ENCODE results near the gene TMED7.
A peak's percentile ranks its signal among the peaks of the same experiment; 100 is the strongest.

TMED7 gene

GRCh38 chr5:115607935-115608334, 17.9 kb downstream of the TMED7 start:
- H3K4me1 ChIP-seq (ENCODE audit: insufficient read depth, low read length), result peaks cover 2% of the 10 kb centered on the region; the same call in 1 of the 2 replicates
- H3K9me3 ChIP-seq (ENCODE audit: control insufficient read depth, insufficient read depth, low read length), result no peaks in the 10 kb centered on the region
- H3K9ac ChIP-seq (ENCODE audit: low read depth, low read length), result no peak overlapping the region
- no peaks in the 10 kb centered on the region; the same call in 1 of the 2 replicates for H3K36me3 ChIP-seq (ENCODE audit: insufficient read depth, low read length)

DNA sequence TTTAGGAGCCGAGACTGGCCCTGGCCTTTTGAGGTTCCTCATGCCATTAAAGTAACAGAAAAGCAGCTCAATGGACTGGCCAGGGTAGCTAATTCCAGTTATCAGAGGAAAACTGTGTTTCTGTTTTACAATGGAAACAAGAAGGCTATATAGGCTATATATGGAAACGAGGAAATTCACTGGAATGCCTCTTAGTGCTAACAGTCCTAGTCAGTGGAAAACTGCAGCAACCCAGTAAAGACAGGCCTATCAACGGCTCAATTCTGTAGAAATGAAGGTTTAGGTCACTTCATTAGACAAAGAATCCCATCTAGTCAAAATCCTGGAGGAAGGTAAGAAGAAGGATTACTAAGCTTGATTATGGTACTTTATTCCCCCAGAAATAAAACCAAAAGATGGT, 20.4 kb downstream of the TMED7 start:
- Histone ChIP-seq H3K9ac (ENCODE audit: low read depth, low read length) (no peak overlapping the region), H3K9me3 (ENCODE audit: control insufficient read depth, insufficient read depth, low read length) (no peaks in the 10 kb centered on the region), H3K4me1 (ENCODE audit: insufficient read depth, low read length) (peaks cover 8% of the 10 kb centered on the region; the same call in 1 of the 2 replicates), H3K36me3 (ENCODE audit: insufficient read depth, low read length) (no peaks in the 10 kb centered on the region; the same call in 1 of the 2 replicates)

DNA sequence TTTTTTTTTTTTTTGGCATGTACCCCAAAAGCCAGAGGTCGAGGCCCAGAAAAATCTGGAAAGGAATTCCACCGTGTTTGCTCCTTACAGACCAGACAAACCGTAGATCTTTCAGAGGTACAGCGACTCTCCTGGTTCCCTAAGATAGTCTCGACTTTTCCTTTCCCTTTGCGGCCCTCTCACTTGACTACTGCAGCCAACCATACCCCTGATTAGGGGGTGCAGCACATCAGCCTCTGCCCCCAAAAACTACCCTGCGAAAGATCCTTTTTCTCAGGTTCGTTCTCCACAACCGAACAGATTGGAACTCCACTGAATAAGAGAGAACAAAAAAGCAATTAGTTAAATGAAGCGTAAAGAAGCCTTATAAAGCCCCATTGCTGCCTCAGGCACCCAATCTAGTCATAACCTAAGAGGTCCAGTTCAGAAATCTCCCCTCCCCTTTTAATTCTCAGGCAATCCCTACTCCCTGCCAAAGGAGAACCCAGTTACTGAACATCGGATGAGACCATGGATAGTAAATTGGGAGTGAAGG, 23.2 kb downstream of the TMED7 start:
- Histone ChIP-seq H3K36me3 (ENCODE audit: insufficient read depth, low read length) (no peaks in the 10 kb centered on the region; the same call in 1 of the 2 replicates), H3K4me1 (ENCODE audit: insufficient read depth, low read length) (peaks cover 17% of the 10 kb centered on the region), H3K9ac (ENCODE audit: low read depth, low read length) (peak overlapping the region; percentile 67; the same call in 1 of the 2 replicates), H3K9me3 (ENCODE audit: control insufficient read depth, insufficient read depth, low read length) (no peaks in the 10 kb centered on the region)

DNA sequence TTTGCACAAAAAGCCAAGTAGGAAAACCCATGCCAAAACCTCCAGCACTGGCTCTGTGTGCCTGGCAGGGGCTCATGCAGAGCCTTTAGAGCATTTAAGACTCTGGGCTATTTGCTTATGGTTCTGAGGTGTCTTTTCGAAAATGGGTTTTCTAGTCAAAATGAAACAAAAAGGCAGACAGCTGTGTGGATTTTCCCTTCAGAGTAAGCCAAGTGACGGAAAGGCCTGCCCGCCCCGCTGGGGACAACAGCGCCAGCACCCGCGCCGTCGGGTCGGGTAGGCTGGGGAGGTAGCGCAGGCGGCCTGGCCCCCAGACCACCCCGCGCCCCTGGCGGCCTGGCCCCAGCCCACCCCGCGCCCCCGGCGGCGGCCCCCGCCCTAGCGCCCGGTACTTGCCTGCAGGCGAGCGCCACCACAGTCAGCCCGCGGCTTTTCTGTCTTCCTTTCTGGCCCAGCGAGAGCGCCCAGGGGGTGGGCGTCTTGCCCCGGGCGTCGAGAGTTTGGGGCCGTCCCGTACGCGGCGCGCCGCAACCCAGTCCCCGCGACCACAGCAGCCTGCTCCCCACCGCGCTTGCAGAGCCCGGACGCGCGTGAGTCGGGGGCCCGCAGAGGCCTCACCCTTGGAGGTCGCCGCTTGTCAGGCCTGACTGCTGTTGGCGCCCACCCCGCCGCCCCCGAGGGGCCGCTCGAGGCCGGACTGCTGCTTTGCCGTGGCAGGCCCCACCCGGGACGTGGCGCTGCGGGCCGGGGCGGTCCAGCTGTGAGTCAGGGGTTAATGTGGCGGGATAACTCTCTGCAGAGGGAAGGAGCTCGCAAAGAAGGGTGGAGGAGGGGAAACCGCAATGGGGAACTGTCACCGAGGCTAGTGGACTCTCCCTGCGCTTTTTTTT, 23.9 kb downstream of the TMED7 start, which contains the start of gene TICAM2:
TSS of gene TICAM2 (minus strand) at position 779 of the 890 bp plus-strand sequence. CDS start 21,223 bp downstream, outside the sequence.
- no peaks in the 10 kb centered on the region; the same call in 1 of the 2 replicates for H3K36me3 ChIP-seq (ENCODE audit: insufficient read depth, low read length)
- peaks cover 17% of the 10 kb centered on the region for H3K4me1 ChIP-seq (ENCODE audit: insufficient read depth, low read length)
- H3K9me3 ChIP-seq (ENCODE audit: control insufficient read depth, insufficient read depth, low read length), result no peaks in the 10 kb centered on the region
- H3K9ac ChIP-seq (ENCODE audit: low read depth, low read length), result peak within 1 kb of the TSS; percentile 67; the same call in 1 of the 2 replicates

DNA sequence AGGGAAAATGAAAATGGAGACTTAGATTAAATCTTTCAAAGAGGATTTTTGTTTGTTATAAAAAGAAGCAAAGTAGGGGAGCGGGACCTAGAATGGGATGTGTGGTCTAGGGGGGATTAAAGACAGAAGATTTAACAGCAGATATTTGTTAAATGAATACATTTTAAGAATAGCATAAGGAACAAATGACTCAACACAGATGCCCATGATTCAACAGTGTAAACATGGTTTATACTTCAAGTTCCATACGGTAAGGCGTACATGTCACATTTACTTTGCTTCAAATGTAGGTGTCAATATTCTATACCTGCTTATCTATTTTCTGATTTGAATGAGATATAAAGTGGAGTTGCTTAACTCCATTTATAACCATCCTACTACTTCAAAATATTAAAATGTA, 25.1 kb downstream of the TMED7 start:
- Histone ChIP-seq H3K9me3 (ENCODE audit: control insufficient read depth, insufficient read depth, low read length) (no peaks in the 10 kb centered on the region), H3K36me3 (ENCODE audit: insufficient read depth, low read length) (no peaks in the 10 kb centered on the region; the same call in 1 of the 2 replicates), H3K9ac (ENCODE audit: low read depth, low read length) (no peak overlapping the region), H3K4me1 (ENCODE audit: insufficient read depth, low read length) (peaks cover 17% of the 10 kb centered on the region)

GRCh38 chr5:115599924-115600323, 25.9 kb downstream of the TMED7 start:
- Histone ChIP-seq H3K4me1 (ENCODE audit: insufficient read depth, low read length) (peaks cover 17% of the 10 kb centered on the region), H3K36me3 (ENCODE audit: insufficient read depth, low read length) (no peaks in the 10 kb centered on the region; the same call in 1 of the 2 replicates), H3K9ac (ENCODE audit: low read depth, low read length) (no peak overlapping the region), H3K9me3 (ENCODE audit: control insufficient read depth, insufficient read depth, low read length) (no peaks in the 10 kb centered on the region)

GRCh38 chr5:115599502-115599901, 26.3 kb downstream of the TMED7 start:
- H3K9ac ChIP-seq (ENCODE audit: low read depth, low read length), result no peak overlapping the region
- peaks cover 17% of the 10 kb centered on the region for H3K4me1 ChIP-seq (ENCODE audit: insufficient read depth, low read length)
- H3K36me3 ChIP-seq (ENCODE audit: insufficient read depth, low read length), result no peaks in the 10 kb centered on the region; the same call in 1 of the 2 replicates
- no peaks in the 10 kb centered on the region for H3K9me3 ChIP-seq (ENCODE audit: control insufficient read depth, insufficient read depth, low read length)

GRCh38 chr5:115594128-115595047, 31.4 kb downstream of the TMED7 start:
- no peaks in the 10 kb centered on the region for H3K36me3 ChIP-seq (ENCODE audit: insufficient read depth, low read length)
- no peaks in the 10 kb centered on the region for H3K9me3 ChIP-seq (ENCODE audit: control insufficient read depth, insufficient read depth, low read length)
- H3K4me1 ChIP-seq (ENCODE audit: insufficient read depth, low read length), result 0 out of 2 replicates have a peak, but pooled peaks cover under 1% of the 10 kb centered on the region
- no peak overlapping the region; the same call in 1 of the 2 replicates for H3K9ac ChIP-seq (ENCODE audit: low read depth, low read length)

DNA sequence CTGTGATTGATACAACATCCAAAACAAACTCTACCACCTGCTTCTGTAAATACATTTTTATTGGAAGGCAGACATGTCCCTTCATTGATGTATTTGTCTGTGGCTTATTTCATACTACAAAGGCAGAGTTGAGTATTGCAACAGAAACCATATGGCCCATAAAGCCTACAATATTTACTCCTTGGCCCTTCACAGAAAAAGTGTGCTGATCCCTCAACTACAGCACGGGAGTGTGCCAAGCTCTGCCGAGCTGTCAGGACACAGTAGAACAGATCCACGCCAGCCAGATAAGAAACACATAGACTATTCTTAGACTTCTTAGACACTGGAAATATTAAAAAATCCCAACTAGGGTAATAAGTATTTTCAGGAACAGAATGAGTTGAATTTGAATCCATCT, 36.8 kb downstream of the TMED7 start:
- Histone ChIP-seq H3K9me3 (ENCODE audit: control insufficient read depth, insufficient read depth, low read length) (no peaks in the 10 kb centered on the region), H3K9ac (ENCODE audit: low read depth, low read length) (no peak overlapping the region), H3K4me1 (ENCODE audit: insufficient read depth, low read length) (no peaks in the 10 kb centered on the region), H3K36me3 (ENCODE audit: insufficient read depth, low read length) (no peaks in the 10 kb centered on the region)

DNA sequence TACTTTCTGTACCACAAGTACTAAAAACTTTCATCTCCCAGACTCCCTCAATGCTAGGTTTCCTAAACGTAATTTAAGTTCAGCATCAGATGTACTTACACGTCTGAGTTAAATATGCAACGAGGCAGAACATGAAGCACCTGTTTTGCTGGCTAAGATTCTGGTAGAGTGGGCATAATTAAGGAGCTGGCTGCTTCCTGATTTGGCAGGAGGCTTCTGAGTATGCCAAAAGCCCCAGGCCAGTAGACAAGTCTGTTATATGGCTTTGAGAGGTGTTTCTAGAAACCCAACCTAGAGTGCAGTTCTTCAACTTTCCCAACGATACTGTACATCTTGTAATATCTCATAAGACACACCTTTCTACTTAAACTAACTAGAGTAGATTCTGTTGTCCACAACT, 37.2 kb downstream of the TMED7 start:
- Histone ChIP-seq H3K9ac (ENCODE audit: low read depth, low read length) (no peak overlapping the region), H3K9me3 (ENCODE audit: control insufficient read depth, insufficient read depth, low read length) (no peaks in the 10 kb centered on the region), H3K4me1 (ENCODE audit: insufficient read depth, low read length) (no peaks in the 10 kb centered on the region), H3K36me3 (ENCODE audit: insufficient read depth, low read length) (no peaks in the 10 kb centered on the region)

DNA sequence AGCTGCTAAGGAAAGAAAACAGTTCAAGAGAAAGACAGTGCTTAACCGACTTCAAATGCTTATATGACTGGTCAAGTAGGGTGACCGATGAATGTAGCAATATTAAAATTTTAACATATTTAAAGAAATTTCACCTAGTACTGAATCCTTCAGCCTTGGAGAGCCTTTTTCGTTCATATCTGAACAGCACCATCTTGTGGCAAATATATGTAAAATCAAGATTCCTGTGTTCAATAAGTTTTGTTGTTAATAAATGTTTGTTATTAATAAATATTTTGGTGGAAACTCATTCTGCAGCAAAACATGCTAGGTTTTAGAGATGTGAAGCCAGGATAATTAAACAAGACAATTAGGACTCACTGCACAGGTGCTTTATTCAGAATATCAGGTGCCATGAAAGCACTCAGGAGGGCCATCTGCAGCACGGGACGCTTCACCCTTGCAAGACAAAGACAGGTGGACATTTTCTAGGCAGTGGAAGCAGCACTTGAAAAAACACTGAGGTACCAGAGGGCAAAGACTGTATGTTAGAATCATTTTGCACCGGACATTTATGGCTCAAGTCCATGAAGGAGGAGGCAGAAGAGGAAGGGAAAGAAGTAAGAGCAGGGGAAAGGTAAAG, 39.2 kb downstream of the TMED7 start:
- no peaks in the 10 kb centered on the region for H3K36me3 ChIP-seq (ENCODE audit: insufficient read depth, low read length)
- no peaks in the 10 kb centered on the region for H3K9me3 ChIP-seq (ENCODE audit: control insufficient read depth, insufficient read depth, low read length)
- no peak overlapping the region for H3K9ac ChIP-seq (ENCODE audit: low read depth, low read length)
- 0 out of 2 replicates have a peak, but pooled peaks cover 9% of the 10 kb centered on the region for H3K4me1 ChIP-seq (ENCODE audit: insufficient read depth, low read length)

DNA sequence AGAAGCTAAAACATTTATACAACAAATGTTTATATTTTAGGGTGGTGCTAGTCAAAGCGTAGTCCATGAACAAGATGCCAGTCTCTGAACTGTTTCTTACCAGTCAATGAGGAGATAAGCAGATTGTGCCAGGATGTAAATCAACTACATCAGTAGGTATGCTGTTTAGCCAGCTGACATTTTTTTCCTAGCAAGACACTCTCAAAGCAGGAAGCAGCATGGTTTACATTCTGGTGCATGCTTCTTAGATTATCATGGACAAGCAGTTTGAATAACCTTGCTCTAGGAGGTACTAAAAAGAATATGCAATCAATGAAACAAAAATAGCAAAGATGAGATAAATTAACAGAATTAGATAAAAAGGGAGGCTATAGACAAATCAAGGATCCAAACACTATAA, 40.6 kb downstream of the TMED7 start:
- Histone ChIP-seq H3K9me3 (ENCODE audit: control insufficient read depth, insufficient read depth, low read length) (no peaks in the 10 kb centered on the region), H3K36me3 (ENCODE audit: insufficient read depth, low read length) (no peaks in the 10 kb centered on the region), H3K9ac (ENCODE audit: low read depth, low read length) (no peak overlapping the region), H3K4me1 (ENCODE audit: insufficient read depth, low read length) (0 out of 2 replicates have a peak, but pooled peaks cover 9% of the 10 kb centered on the region)

DNA sequence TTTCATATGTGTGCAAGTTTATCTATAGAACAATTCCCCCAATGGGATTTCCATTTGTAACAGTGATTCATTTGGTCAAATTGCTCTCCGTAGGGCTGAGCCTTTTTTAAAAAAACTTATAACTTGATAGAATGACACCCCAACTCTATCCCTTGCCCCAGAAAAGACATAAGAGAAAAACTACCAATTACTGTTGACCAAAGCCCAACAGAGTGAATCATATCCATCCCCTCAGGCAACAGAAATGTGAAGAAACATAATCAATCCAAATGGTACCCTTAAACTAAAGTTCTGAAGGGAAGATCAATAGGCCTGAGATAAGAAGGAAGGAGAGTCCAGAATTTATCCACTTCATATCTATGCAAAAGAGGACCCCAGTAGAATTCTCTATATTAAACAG, 41.3 kb downstream of the TMED7 start:
- no peak overlapping the region for H3K9ac ChIP-seq (ENCODE audit: low read depth, low read length)
- H3K4me1 ChIP-seq (ENCODE audit: insufficient read depth, low read length), result 0 out of 2 replicates have a peak, but pooled peaks cover 9% of the 10 kb centered on the region
- H3K36me3 ChIP-seq (ENCODE audit: insufficient read depth, low read length), result no peaks in the 10 kb centered on the region
- no peaks in the 10 kb centered on the region for H3K9me3 ChIP-seq (ENCODE audit: control insufficient read depth, insufficient read depth, low read length)
